Fibroblast of skin of left quadriceps (primary cell): Measurements from ENCODE around the gene RELCH.

Source experiments
- DNase-seq, 2 experiments: peaks; one replicate each; pipeline ENCODE4 v3.0.0-alpha.2; 2013; ENCODE audit warnings: low read depth in 2 of 2

The RELCH gene

GRCh38 chr18:62321201-62321600 lies 134.1 kb downstream of the RELCH start:
- DNase-seq = no peak

- DNase-seq = no peak
Measured at GRCh38 chr18:62323483-62324180, 136.6 kb downstream of the RELCH start.

- no peak for DNase-seq
Measured at GRCh38 chr18:62324181-62324828, 137.2 kb downstream of the RELCH start.

GRCh38 chr18:62324917-62325805 lies 138.1 kb downstream of the RELCH start, which contains the start of gene TNFRSF11A:
TSS of gene TNFRSF11A (plus strand) at chr18:62325310. CDS start at chr18:62325353, 43 bp downstream.
- DNase-seq = no peak

GRCh38 chr18:62325806-62326645 lies 139.0 kb downstream of the RELCH start:
- no peak for DNase-seq

GRCh38 chr18:62326646-62327348 lies 139.7 kb downstream of the RELCH start:
- DNase-seq = no peak

- DNase-seq = no peak
Measured at GRCh38 chr18:62327977-62328376, 140.9 kb downstream of the RELCH start.

- DNase-seq = no peak
Measured at GRCh38 chr18:62328586-62329525, 141.8 kb downstream of the RELCH start.

GRCh38 chr18:62329691-62330454 lies 142.8 kb downstream of the RELCH start:
- no peak for DNase-seq

- no peak for DNase-seq
Measured at GRCh38 chr18:62330650-62331049, 143.6 kb downstream of the RELCH start.

- no peak for DNase-seq
Measured at GRCh38 chr18:62331581-62332356, 144.7 kb downstream of the RELCH start.

- no peak for DNase-seq
Measured at GRCh38 chr18:62332431-62332830, 145.4 kb downstream of the RELCH start.

GRCh38 chr18:62332964-62333695 lies 146.1 kb downstream of the RELCH start:
- no peak for DNase-seq

- no peak for DNase-seq
Measured at GRCh38 chr18:62334120-62334519, 147.1 kb downstream of the RELCH start.

- no peak for DNase-seq
Measured at GRCh38 chr18:62335494-62335893, 148.4 kb downstream of the RELCH start.

- DNase-seq = no peak
Measured at GRCh38 chr18:62336618-62337017, 149.6 kb downstream of the RELCH start.

- DNase-seq = no peak
Measured at GRCh38 chr18:62337336-62337735, 150.3 kb downstream of the RELCH start.
